Testis (tissue), 3 donors: Measurements from ENCODE around the gene POC5. TPM values are rescaled to one million over a fixed set of nuclear protein-coding genes. Genes with fewer than 3 reads are reported as not detected.

Experiments
- DNase-seq: peaks from one replicate; pipeline ENCODE4 v3.0.0-alpha.2; 2019
- H3K27ac ChIP-seq, 2 donors: fragments of 200-600 bp; sonication (generic); one replicate each; pipeline ENCODE4 v1.5.1; 2019
- H3K27me3 ChIP-seq: fragments of 200-600 bp; sonication (generic); one replicate; pipeline ENCODE4 v1.5.1; 2019
- H3K36me3 ChIP-seq: fragments of 200-600 bp; sonication (generic); one replicate; pipeline ENCODE4 v1.5.1; 2017; ENCODE audit warnings: low read depth; ENCODE audit errors: missing control alignments
- H3K4me1 ChIP-seq: fragments of 200-600 bp; sonication (generic); one replicate; pipeline ENCODE4 v1.5.1; 2019
- H3K4me3 ChIP-seq, 2 donors: fragments of 200-600 bp; sonication (generic); one replicate each; pipeline ENCODE4 v1.5.1; 2017 to 2019
- H3K9me3 ChIP-seq: fragments of 200-600 bp; sonication (generic); one replicate; pipeline ENCODE4 v1.5.1; 2017
- POLR2A ChIP-seq: fragments of 450-650 bp; IDR thresholded peaks from one replicate; pipeline ENCODE4 v1.6.1; 2017; ENCODE audit warnings: antibody characterized with exemption, mild to moderate bottlenecking, moderate library complexity
- WGBS, 2 donors: methylation state at CpG; one replicate each; pipeline ENCODE4 v1.1.5; 2018; 5-methylcytosine and 5-hydroxymethylcytosine counted together
- intact Hi-C: fragments of 100-400 bp; cut with DNase I; formaldehyde crosslinking; loops from one replicate; pipeline ENCODE4 v1.15.1; 2023; ENCODE audit warnings: low total_unique reads
- polyA plus RNA-seq: library from polyadenylated mRNA; stranded (reverse); fragments of 350-450 nt; fragmentation: Illumina TruSeq; extraction: RNeasy Lipid Tissue Mini Kit (QIAGEN cat#74804); gene quantifications from one replicate; pipeline ENCODE4 v1.2.3, GENCODE V29; 2014; ENCODE audit warnings: low read depth, low replicate concordance; ENCODE audit not compliant: insufficient read depth
- total RNA-seq, 2 donors: library from RNA; depleted of rRNA; stranded (reverse); fragments of >200 nt; gene quantifications; one replicate each; pipeline ENCODE4 v1.2.3, GENCODE V29; 2016
- TF ChIP-seq, protein P1 (sequence below), 3 experiments: fragments of 450-650 bp in 2 of 3; fragments of 200-600 bp in 1 of 3; sonication (generic) in 1 of 3; IDR thresholded peaks; one replicate each; pipeline ENCODE4 v1.5.1; 2016 to 2019; ENCODE audit warnings: antibody characterized with exemption in 3 of 3, mild to moderate bottlenecking in 2 of 3, moderate library complexity in 1 of 3

The POC5 gene
- total and polyA plus RNA-seq, 3 donors from 2014 or later, result 30.2 to 34.9 (median 30.8) TPM

DNA sequence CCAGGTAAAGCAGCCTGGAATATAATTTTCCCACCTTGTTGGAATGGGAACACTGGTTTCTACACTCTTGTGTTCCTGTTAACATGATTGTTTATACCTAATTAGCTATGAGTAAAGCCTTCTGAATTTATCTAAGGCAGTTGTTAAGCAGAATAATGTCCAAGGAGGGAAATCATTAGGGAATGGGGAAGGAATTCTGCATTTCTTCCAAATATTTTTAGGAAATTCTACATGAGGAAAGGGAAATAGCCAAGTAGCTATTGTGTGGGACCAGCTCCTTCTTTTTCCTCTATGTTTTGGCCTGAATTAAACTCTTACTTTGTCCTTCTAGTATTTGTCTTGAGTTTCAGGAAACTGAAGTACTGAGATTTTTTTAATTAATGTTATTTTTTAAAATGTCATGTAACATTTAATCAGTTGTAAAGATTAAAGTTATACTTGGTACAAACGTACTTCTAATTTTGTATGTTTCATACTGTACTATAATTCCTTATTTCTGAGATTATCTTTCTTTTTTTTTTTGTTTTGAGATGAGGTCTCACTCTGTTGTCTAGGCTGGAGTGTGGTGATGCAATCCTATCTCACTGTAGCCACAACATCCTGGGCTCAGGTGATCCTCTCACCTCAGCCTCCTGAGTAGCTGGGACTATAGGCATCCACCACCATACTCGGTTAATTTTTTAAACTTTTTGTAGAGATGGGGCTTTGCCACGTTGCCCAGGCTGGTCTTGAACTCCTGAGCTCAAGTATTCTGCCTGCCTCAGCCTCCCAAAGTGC, 77.5 kb downstream of the POC5 start:
- Histone ChIP-seq H3K4me3 (no peak overlapping the region), H3K4me1 (no peaks in the 10 kb centered on the region), H3K9me3 (no peaks in the 10 kb centered on the region), H3K36me3 (no peaks in the 10 kb centered on the region), H3K27me3 (no peaks in the 10 kb centered on the region), H3K27ac (no peak overlapping the region)
- intact Hi-C loops, result no loop called here
- TF ChIP-seq, protein P1, sequence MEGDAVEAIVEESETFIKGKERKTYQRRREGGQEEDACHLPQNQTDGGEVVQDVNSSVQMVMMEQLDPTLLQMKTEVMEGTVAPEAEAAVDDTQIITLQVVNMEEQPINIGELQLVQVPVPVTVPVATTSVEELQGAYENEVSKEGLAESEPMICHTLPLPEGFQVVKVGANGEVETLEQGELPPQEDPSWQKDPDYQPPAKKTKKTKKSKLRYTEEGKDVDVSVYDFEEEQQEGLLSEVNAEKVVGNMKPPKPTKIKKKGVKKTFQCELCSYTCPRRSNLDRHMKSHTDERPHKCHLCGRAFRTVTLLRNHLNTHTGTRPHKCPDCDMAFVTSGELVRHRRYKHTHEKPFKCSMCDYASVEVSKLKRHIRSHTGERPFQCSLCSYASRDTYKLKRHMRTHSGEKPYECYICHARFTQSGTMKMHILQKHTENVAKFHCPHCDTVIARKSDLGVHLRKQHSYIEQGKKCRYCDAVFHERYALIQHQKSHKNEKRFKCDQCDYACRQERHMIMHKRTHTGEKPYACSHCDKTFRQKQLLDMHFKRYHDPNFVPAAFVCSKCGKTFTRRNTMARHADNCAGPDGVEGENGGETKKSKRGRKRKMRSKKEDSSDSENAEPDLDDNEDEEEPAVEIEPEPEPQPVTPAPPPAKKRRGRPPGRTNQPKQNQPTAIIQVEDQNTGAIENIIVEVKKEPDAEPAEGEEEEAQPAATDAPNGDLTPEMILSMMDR (IDR thresholded peaks at IDR 0.05), result no peak
- no peak for TF ChIP-seq POLR2A
- no peak for DNase-seq
- WGBS, 2 donors, result 67 to 72% methylated on average over 3 of the region's 3 CpGs

DNA sequence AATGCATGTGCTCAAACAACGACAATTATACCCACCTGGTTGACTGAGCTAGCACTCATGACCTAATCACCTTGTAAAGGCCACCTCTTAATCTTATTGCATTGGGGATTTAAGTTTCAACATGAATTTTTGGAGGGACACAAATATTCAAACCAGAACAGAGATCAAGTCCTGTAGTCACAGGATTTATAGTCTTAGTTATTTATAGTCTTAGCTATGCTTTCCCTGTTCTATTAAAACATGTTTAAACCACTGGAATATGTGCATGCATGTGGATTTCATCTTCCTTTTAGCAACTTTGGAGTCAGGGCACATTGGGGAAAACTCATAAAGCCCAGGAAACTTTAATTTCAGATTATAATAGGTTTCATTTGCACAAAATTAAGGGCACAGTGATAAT, 79.3 kb downstream of the POC5 start:
- no peak for DNase-seq
- intact Hi-C loops, result no loop called here
- H3K27ac ChIP-seq, result no peak overlapping the region
- H3K9me3 ChIP-seq, result no peaks in the 10 kb centered on the region
- no peaks in the 10 kb centered on the region for H3K36me3 ChIP-seq
- H3K27me3 ChIP-seq, result no peaks in the 10 kb centered on the region
- H3K4me3 ChIP-seq, result no peak overlapping the region
- no peaks in the 10 kb centered on the region for H3K4me1 ChIP-seq
- WGBS, 2 donors, result 90 to 94% methylated on average over 1 of the region's 1 CpG
- no peak for TF ChIP-seq POLR2A
- TF ChIP-seq, protein P1 (IDR thresholded peaks at IDR 0.05), result no peak

DNA sequence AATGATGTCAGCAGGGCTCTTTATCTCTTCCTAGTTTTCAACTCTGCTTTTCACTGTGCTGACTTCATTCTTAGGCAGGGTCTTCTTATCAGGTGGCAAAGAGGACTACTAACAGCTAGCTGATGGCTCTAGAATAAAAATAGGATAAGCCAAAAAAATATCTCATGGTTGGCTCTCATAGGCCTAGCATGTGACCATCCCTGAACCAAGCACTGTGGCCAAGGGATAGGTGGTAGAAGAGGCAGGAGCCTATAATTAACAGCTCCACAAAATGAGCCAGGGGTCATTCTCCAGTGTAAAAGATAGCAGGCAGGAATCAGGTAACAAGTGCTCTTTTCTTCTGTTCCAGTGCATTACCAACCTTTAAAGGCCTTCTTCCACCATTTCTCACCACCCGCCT, 84.9 kb downstream of the POC5 start:
- WGBS, 2 donors, result 89 to 100% methylated on average over 1 of the region's 1 CpG
- TF ChIP-seq POLR2A, result no peak
- TF ChIP-seq, protein P1 (IDR thresholded peaks at IDR 0.05), result no peak
- no peak overlapping the region for H3K27ac ChIP-seq
- no peaks in the 10 kb centered on the region for H3K9me3 ChIP-seq
- no peaks in the 10 kb centered on the region for H3K27me3 ChIP-seq
- H3K4me3 ChIP-seq, result no peak overlapping the region
- no peaks in the 10 kb centered on the region for H3K4me1 ChIP-seq
- H3K36me3 ChIP-seq, result no peaks in the 10 kb centered on the region
- intact Hi-C loops, result no loop called here
- no peak for DNase-seq

DNA sequence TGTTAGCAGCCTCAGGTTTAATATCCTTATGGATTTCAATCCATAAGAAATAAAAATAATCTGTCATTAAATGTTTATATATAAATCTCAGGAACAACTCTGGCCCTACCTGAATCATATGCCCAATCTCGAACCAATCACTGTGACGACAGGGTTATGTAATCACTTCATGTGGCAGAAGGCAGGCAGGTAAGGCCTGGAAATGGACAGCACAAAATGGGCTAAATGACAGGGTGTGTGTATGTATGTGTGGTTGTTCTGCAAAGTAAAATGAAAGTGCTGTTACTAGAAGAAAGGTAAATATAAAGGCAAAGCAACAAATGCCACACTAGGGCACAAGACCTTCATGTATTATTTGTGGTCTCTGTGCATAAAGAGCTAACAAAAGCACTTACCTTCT, 86.4 kb downstream of the POC5 start:
- H3K4me3 ChIP-seq, result no peak overlapping the region
- H3K27me3 ChIP-seq, result no peaks in the 10 kb centered on the region
- no peak overlapping the region for H3K27ac ChIP-seq
- no peaks in the 10 kb centered on the region for H3K4me1 ChIP-seq
- intact Hi-C loops, result no loop called here
- no peak for DNase-seq
- TF ChIP-seq, protein P1 (IDR thresholded peaks at IDR 0.05), result no peak
- no peak for TF ChIP-seq POLR2A
- no peaks in the 10 kb centered on the region for H3K9me3 ChIP-seq
- 88 to 93% methylated on average over 2 of the region's 2 CpGs for WGBS, 2 donors
- no peaks in the 10 kb centered on the region for H3K36me3 ChIP-seq

DNA sequence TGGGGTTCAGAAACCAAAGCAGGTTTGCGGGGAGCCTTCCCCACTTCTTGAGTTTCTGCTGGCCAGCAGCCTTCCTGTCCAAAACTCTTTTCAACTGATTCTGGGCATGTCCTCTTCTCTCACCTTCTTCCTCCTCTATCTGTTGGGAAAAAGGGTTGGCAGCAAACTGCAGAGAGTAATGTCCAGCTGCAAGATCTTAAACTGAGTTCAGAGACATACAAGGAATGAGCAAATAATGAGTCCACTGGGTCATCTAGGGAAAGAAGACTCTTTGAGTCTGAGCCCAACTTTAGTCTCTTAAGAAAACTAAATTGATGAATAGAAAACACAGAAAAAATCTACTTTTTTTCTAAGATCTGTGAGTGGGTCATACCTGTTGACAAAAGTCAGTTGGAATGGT, 89.4 kb downstream of the POC5 start:
- no peak overlapping the region for H3K27ac ChIP-seq
- TF ChIP-seq, protein P1 (IDR thresholded peaks at IDR 0.05), result no peak
- no peak for TF ChIP-seq POLR2A
- no peaks in the 10 kb centered on the region for H3K27me3 ChIP-seq

More for the DNA sequence above, 89.4 kb downstream of the POC5 start:
- H3K9me3 ChIP-seq, result no peaks in the 10 kb centered on the region
- no peak overlapping the region for H3K4me3 ChIP-seq
- intact Hi-C loops, result no loop called here
- H3K4me1 ChIP-seq, result no peaks in the 10 kb centered on the region
- WGBS, 2 donors, result 97 to 100% methylated on average over 1 of the region's 1 CpG
- DNase-seq, result no peak
- H3K36me3 ChIP-seq, result no peaks in the 10 kb centered on the region
